Skeletal muscle cell (primary cell): Measurements from ENCODE around the gene KIF19.

Experiments
- DNase-seq: peaks from one replicate; pipeline ENCODE4 v3.0.0-alpha.2; 2010; ENCODE audit warnings: low read depth
- H3K4me3 ChIP-seq: 2 replicates; pipeline ENCODE4 v1.5.1; 2011; ENCODE audit warnings: low read depth, mild to moderate bottlenecking, control low read depth, low read length, moderate library complexity

The KIF19 gene

DNA sequence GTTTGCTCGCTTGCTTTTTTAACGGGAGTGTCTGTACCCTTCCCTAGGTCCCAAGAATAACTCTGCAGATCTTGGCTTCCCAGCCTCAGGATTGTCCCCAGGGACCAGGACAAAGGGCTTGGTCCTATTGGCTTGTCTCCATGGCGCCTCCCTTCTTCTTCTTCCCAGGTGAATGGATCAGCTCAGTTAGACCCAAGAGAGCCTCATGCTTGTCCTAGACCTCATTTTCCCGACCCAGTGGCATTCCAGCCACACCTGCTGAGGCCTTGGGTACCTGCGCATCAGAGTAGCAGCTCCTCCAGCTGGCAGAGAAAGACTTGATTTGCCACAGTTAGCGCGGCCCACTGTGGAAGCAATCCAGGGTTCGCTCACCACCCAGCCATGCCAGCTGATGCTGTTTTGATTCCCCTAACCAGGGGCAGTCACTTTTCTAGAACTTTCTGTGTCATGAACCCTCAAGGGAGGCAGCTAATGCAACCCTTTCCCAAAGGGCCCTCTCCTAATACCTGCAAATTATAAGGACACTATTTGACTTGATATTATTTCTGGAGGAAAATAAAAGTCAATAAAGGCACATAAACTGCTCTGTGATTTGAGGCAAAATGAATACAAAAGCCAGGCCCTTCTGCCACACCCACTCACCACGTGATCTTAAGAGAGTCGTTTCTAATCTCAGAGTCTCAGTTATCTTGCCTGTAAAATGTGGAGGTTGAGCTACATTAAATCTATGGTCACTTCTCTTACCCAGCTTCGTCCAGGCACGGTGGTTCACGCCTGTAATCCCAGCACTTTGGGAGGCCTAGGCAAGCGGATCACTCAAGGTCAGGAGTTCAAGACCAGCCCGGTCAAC, 55.2 kb downstream of the KIF19 start:
- no peak overlapping the region for H3K4me3 ChIP-seq
- no peak for DNase-seq

DNA sequence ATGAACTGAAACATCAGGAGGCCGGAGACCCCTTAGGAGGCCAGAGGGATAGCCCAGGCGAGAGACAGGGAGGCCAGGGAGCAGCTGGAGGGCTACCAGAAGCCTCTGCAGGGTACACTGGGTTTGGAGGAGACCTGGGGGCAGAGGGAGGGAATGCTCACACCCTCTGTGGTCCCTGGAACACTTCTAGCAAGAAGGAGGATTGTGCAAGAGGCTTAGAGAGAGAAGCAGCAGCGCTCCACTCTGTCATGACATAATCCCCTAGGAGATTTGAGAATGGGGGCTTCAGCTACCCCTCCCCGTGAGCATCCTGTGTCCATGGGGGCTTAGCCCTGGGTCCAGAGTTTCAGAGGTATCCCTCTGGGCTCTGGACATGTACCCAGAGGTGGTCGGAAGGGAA, 57.1 kb downstream of the KIF19 start:
- no peak overlapping the region for H3K4me3 ChIP-seq
- no peak for DNase-seq

DNA sequence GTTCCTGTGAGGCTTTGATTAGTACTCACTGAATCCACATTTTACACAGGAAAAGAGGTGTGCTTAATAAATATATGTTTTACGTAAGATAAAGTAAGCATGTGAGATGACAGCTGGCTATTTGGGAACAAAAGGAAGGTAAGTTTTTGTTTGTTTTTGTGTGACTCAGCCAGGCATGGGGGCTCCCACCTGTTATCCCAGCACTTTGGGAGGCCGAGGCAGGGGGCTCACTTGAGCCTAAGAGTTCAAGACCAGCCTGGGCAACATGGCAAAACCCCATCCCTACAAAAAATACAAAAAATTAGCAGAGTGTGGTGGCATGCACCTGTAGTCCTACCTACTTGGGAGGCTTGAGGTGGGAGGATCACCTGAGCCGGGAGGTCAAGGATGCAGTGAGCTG, 59.2 kb downstream of the KIF19 start:
- no peak for DNase-seq

DNA sequence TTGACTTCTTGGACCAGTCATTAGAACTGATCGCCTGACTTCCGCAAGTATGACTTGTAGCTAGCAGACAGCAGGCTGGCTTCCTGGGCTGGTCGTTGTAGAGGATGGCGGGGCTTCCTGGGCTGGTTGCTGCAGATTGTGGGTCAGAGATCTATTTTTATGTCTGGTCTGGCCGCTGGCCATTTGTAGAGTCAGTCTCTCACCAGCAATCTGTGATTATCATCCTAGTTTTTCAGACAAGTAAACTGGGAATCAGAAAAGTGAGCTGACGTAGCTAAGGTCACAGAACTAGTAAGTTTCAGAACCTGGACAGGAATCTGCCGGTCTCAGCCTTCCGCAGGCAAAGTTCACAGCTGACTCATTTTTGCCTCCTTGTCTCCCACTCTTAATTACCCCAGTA, 60.4 kb downstream of the KIF19 start:
- DNase-seq, result no peak
- H3K4me3 ChIP-seq, result no peak overlapping the region

More for the DNA sequence above, 59.2 kb downstream of the KIF19 start:
- no peak overlapping the region for H3K4me3 ChIP-seq

DNA sequence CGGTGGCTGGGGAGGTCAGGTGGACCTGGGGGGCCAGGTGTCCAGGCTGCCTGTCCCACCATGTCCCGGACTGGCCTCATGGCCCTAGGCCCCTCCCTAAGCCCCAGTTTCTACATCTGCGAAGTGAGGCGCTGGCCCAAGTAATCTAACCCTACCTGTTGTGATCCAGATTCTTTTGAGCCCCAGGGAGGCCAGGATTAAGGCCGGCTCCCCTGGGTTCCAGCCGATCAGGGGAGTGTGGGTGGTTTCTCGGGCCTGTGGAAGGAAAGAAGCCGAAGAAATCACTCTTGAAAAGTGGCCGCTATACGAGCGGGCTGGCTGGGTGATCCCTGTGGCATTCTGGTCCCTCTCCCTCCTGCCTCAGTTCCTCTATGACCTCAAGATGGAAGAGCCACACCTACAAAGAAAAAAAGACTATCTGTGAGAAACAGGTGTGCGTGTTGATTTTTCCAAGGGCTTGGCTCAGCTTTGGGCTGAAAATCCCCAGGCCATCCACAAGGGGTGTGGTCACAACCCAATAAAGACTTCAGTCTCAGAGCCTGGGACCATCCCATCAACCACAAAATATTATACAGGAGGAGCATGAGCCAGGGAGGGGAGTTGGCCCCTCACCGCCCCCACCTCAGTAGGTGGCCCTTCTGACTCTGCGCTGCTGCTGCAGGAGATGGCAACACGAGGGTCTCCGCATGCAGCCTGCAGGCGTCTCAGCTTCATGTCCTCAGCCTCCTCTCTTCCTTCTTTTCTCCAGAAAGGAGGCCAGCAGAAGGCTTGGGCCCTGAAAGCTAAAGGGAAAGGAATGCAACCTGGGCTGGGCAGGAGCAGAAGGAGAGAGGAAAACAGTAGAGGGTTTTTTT, 61.6 kb downstream of the KIF19 start:
- DNase-seq, result no peak
- H3K4me3 ChIP-seq, result no peak overlapping the region

DNA sequence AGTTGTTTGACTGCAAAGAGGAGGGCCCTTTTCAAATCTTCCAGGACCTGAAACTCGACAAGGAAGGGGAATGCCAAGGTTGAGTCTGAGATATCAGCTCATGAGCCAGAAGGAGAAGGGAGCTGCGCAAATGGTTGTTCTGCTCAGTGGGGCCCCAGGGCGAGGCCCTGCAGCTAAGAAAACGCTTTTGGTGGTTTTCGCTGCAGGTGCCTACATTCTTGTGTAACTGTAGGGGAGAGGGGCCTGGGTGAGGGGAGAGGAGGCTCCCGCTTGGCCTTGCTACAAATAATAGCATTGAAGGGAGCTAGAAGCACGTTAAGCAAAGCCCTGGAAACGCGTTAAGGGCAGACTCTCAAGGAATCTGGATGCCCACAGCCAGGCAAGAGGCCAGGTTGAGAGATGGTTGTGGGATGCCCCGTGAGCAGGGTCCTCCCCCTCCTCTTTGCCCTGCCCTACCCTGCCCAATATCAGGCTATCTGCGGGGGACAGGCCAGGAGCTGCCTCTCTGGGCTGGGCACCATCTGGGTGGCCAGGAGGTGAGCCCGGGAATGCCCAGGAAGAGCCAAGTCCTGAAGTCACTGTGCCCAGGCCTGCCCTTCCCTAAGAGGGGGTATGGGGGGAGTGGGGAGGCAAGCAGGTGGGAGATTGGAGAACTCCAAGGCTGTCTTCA, 63.2 kb downstream of the KIF19 start:
- H3K4me3 ChIP-seq, result no peak overlapping the region
- DNase-seq, result no peak

DNA sequence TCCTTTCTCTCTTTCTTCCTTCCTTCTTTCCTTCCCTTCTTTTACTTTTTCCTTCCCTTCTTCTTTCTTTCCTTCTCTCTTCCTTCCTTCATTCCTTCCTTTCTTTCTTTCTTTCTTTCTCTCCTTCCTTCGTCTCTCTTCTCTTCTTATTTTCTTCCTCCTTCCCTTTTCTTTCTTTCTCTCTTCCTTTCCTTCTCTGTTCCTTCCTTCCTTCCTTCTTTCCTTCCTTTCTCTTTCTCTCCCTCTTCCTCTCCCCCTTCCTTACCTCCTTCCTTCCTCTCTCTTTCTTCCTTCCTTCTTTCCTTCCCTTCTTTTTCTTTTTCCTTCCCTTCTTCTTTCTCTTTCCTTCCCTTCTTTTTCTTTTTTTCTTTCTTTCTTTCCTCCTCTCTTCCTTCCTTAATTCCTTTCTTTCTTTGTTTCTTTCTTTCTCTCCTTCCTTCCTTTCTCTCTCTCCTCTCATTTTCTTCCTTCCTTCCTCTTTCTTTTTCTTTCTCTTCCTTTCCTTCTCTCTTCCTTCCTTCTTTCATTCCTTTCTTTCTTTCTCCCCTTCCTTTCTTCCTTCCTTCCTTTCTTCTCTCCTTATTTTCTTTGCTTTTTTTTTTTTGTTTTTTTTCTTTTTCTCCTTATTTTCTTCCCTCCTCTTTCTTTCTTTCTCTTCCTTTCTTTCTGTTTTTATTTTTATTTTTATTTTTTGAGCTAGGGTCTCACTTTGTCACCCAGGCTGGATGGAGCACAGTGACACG, 64.1 kb downstream of the KIF19 start:
- DNase-seq, result no peak
- H3K4me3 ChIP-seq, result no peak overlapping the region

DNA sequence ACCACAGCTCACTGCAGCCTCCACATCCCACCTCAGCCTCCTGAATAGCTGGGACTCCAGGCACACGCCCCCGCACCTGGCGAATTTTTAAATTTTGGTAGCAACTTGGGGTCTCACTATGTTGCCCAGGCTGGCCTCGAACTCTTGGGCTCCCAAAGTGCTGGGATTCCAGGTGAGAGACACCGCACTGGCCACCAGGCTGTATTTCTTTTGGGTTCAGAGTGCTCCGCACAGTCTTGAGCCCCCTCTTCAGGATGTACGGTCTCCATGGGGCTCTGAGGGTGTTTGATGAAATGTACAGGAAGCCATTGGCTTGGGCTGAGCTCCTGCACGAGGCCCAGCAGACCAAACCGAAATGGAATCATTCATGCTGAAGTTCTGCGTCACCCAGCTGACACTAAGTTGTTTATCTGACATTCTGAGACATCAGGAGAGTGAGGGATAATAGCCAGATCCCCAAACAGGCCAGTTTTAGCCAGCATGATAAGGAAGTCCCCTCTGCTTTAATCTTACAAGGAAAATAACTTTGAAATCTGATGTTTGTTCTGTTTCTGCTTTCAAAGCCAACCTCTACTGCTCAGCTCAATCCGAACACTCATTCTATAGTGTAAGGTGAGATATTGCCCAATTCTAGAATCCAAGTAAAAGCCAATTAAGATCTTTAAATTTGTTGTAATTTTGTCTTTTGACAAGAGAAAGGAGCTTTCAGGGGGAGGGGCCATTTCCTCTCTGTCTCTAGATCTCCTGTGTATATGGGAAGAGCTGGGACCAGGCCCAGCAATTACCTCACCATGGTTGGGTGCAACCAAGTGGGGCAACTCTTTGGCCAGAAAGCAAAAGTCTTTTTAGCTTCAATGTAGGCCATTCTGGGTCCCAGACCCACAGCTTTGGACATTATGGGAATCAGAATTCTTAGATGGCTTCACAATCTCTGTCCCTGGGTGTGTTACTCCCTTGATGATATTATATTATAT, 64.9 kb downstream of the KIF19 start:
- DNase-seq, result no peak
- H3K4me3 ChIP-seq, result no peak overlapping the region

DNA sequence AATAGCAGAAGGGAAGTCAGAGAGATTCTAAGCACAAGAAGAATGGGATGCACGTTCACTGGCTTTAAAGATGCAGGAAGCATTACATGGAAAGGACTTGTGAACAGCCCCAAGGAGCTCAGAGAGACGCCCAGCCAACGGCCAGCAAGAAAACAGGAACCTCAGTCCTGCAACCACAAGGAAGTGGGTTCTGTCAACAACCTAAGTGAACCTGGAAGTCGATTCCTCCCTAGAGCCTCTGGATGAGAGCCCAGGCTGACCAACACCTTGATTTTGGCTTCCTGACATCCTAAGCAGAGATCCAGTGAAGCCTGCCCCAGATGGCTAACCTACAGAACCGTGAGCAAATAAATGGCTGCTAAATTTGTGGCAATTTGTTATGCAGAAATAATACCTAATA, 65.7 kb downstream of the KIF19 start:
- no peak overlapping the region for H3K4me3 ChIP-seq
- DNase-seq, result no peak

DNA sequence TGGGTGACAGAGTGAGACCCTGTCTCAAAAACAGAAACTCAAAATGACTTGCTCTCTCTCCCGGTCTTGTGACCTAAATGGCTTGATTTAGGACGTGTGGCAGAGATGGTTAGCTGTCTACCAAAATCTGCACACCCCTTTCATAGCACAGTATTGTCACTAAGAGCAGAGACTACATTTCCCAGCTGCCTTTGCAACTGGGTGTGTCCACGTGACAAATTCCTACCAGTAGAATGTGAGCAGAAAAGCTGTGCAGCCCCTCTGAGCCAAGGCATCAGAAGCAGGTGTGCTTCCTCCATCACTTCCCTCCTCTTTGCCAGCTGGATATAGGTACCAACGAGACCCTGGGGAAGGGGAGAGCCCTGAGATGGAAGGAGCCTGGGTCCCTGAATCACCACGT, 66.8 kb downstream of the KIF19 start:
- no peak overlapping the region for H3K4me3 ChIP-seq
- no peak for DNase-seq

DNA sequence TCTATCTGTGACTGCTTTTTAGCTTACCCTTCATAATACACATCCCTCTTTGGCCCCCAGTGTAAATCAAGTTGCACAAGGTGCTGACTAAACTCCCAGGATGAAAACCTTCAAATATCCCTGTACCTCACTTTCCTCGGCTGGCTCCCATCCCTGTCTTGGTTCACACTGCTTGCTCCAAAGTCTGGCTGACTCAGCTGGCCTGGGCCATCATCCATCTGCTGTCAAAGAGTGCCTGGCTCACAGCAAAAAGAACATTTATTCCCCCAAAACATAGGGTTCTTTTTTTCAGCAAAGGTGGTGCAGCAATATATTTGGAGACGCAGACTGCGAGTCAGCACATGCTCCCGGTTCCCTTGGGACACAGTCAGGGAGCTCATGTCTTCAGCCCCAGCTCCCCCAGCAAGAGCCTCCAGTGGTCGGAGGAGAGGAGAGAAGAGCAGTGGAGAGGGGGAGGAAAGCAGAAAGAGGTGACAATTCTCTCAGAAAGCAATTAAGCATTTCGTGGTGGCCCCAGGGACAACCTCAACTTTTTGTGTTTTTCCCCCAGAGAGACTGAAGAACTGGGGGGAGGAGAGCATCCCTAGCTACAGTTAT, 67.4 kb downstream of the KIF19 start:
- no peak for DNase-seq
- H3K4me3 ChIP-seq, result no peak overlapping the region

DNA sequence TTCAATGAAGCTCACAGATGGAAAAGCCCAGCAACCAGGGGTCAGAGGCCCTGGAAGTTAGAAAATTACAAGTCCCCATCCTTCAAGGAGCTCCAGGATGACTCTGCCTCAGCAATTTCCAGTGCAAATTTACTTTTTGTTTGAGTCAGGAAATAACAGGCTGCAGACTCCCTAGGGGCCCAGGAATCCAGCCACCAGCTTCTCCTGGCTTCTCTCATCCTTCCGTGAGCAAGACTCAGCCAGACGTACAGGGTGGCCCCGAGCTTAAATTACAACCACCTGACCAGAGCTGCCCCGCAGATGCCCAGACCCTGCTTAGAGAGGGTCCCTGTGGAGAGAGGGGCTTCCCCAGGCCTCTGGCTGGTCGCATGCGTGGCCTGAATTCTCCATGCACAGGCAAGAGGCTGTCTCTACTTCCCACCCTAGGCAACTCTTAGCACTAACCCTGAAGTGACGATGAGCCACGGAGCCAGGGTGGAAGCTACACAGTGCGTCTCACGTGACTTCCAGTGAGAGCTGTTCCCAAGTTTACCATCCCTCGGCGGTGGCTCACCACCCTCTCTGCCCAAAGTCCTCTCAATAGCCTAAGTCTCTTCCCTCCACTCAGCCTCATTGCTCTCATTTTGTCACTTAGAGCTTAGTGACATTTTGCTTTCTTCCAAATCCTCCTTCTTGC, 68.4 kb downstream of the KIF19 start:
- no peak overlapping the region for H3K4me3 ChIP-seq
- no peak for DNase-seq

DNA sequence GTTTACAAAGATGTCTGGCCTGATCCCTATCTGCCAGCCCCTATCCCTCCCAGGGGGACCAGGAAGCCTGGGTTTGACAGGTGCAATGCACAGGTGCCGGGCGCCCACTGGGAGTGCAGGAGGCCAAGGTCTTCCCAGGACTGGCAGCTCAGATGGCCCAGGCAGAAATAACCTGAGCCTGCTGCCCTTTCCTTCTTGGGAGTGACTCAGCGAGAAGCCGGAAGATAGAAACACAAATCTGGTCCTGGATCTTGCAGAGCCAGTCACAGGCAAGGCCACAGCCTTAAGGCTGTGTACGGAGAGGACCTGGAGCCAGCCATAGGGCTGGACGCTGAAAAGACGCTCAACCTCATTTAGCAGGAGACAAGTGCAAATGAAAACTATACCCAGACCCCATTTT, 69.0 kb downstream of the KIF19 start:
- no peak overlapping the region for H3K4me3 ChIP-seq
- no peak for DNase-seq

DNA sequence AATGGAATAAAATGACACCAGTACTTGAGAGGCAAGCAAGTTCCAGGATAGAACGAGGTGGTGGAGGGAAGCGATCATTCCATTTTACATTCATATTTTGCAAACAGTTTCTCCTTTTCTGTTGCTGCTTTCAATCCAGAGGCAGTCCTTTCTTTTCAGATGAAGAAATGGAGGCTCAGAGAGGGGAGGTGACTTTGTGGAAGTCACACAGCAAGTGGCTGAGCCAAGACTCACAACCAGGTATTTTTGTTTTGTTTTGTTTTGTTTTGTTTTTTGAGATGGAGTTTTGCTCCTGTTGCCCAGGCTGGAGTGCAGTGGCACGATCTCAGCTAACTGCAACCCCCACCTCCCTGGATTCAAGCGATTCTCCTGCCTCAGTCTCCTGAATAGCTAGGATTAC, 70.5 kb downstream of the KIF19 start:
- no peak for DNase-seq
- H3K4me3 ChIP-seq, result no peak overlapping the region

DNA sequence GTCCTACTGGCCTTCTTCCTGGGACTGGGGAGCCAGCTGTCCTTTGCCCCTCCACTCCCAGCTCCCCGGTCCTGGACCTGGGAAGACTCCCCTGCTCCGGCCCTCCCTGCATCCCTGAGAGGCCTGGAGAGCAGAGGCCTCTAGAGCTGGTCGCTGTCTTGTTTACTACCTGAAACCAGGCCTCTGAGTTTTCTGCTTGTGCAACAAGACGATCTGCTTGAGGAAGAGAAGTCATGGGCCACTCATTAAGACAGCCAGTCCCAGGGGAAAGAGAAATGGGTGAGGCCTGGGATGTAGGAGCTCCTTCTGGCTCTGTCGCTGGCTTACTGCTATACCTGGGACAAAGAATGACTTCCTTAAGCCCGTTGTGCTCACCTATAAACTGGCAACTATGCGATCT, 76.0 kb downstream of the KIF19 start:
- no peak overlapping the region for H3K4me3 ChIP-seq
- no peak for DNase-seq

DNA sequence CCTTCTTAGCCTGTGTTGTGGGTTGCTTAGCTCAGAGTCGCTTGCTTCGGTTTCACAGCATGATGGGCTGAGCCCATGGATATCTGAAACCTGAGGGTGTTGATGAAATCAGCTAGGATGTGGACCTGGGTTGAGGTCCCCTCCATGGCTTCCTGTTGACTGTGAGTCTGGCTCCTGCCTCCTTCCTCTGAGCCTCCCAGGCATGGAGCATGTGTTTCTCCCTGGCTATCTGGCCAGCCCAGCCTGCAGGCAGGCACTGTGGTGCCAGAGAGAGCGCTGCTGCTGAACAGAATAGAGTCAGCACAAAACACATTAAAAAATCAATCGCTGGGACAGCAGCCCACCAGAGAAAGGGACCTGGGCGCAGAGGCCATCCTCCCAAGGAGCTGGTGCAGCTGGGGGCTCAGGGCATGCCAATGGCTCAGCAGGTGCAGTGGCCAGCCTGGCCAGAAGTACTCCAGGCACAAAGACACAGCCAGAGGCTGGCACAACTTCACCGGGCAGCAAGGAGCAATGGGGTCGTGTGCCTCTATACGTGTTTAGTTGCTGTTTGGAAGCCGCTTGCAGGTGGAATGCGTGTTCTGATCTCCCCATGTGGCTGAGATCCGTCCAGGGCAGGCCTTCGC, 77.6 kb downstream of the KIF19 start:
- DNase-seq, result no peak

DNA sequence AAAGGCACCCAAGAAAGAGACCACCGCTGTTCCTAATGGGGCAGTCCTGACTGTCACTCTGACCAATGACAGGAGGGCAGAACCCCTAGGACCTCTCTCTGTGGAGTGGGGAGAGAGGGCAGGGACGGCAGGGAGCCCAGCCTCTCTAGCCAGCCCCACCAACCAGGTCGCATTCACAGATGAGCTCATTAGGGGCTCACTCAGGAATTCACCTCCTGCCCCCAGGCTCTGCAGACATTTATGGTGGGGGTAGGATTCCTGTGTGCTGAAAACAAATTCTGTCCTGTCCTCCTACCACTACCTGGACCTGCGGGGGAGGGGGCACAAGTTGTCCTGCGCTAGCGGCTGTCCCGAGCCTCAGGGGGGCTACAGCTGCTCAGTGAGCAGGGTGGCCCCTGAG, 78.2 kb downstream of the KIF19 start:
- no peak overlapping the region for H3K4me3 ChIP-seq
- no peak for DNase-seq

More for the DNA sequence above, 77.6 kb downstream of the KIF19 start:
- H3K4me3 ChIP-seq, result no peak overlapping the region
